ENCODE results near the gene TARBP1. TPM values are rescaled to one million over a fixed set of nuclear protein-coding genes. Genes with fewer than 3 reads are reported as not detected.

TARBP1 gene
- polyA plus RNA-seq, 1 donor from 2014 or later, result 267 TPM

GRCh38 chr1:234368320-234369032 lies 110.5 kb downstream of the TARBP1 start:
- no peaks in the 10 kb centered on the region for H4K20me1 ChIP-seq (ENCODE audit: insufficient read depth)
- no peak overlapping the region for H3K4me3 ChIP-seq (ENCODE audit: low read length)
- H2AFZ ChIP-seq (ENCODE audit: low read depth, low read length), result no peak overlapping the region
- H3K79me2 ChIP-seq (replicated peaks; ENCODE audit: insufficient read depth, low read length), result no peaks in the 10 kb centered on the region
- H3K9me2 ChIP-seq (ENCODE audit: insufficient read depth, low read length), result no peaks in the 10 kb centered on the region
- H3K27me3 ChIP-seq (ENCODE audit: insufficient read depth, low read depth, low read length), result peaks cover 3% of the 10 kb centered on the region
- H3K4me2 ChIP-seq (ENCODE audit: low read length), result no peak overlapping the region
- no peak overlapping the region for H3K27ac ChIP-seq (ENCODE audit: low read length)
- H3K36me3 ChIP-seq (ENCODE audit: insufficient read depth, low read length), result no peaks in the 10 kb centered on the region
- H3F3A ChIP-seq (ENCODE audit: insufficient read depth, low read length, poor library complexity, severe bottlenecking), result no peaks in the 10 kb centered on the region
- no peak overlapping the region for H3K9ac ChIP-seq (ENCODE audit: low read length)
- H3K9me3 ChIP-seq (ENCODE audit: low read length), result no peaks in the 10 kb centered on the region
- TF ChIP-seq SMC3 (conservative IDR thresholded peaks at IDR 0.05; ENCODE audit: poor library complexity) (no peak), POLR2AphosphoS5 (IDR thresholded peaks at IDR 0.05) (no peak), RAD21 (conservative IDR thresholded peaks at IDR 0.05) (no peak), REST (IDR thresholded peaks at IDR 0.05; ENCODE audit: borderline replicate concordance) (no peak), EZH2 (IDR thresholded peaks at IDR 0.05; ENCODE audit: borderline replicate concordance, insufficient read depth, low read length, poor library complexity, severe bottlenecking) (no peak), MXI1 (conservative IDR thresholded peaks at IDR 0.05; ENCODE audit: poor library complexity, severe bottlenecking) (no peak), CTCF (IDR thresholded peaks at IDR 0.05; ENCODE audit: poor library complexity, severe bottlenecking) (no peak), EP300 (conservative IDR thresholded peaks at IDR 0.05; ENCODE audit: poor library complexity, severe bottlenecking) (no peak), TAF1 (IDR thresholded peaks at IDR 0.05; ENCODE audit: low read depth) (no peak)

- Histone ChIP-seq H3K79me2 (replicated peaks; ENCODE audit: insufficient read depth, low read length) (no peaks in the 10 kb centered on the region), H2AFZ (ENCODE audit: low read depth, low read length) (no peak overlapping the region), H3K4me3 (ENCODE audit: low read length) (no peak overlapping the region), H4K20me1 (ENCODE audit: insufficient read depth) (no peaks in the 10 kb centered on the region), H3K9ac (ENCODE audit: low read length) (no peak overlapping the region), H3K9me2 (ENCODE audit: insufficient read depth, low read length) (no peaks in the 10 kb centered on the region), H3K36me3 (ENCODE audit: insufficient read depth, low read length) (no peaks in the 10 kb centered on the region), H3K9me3 (ENCODE audit: low read length) (no peaks in the 10 kb centered on the region), H3K27ac (ENCODE audit: low read length) (no peak overlapping the region), H3K4me2 (ENCODE audit: low read length) (no peak overlapping the region), H3K27me3 (ENCODE audit: insufficient read depth, low read depth, low read length) (peaks cover 3% of the 10 kb centered on the region), H3F3A (ENCODE audit: insufficient read depth, low read length, poor library complexity, severe bottlenecking) (no peaks in the 10 kb centered on the region)
- no peak for TF ChIP-seq POLR2AphosphoS5 (IDR thresholded peaks at IDR 0.05)
- TF ChIP-seq MXI1 (conservative IDR thresholded peaks at IDR 0.05; ENCODE audit: poor library complexity, severe bottlenecking), result no peak
- TF ChIP-seq RAD21 (conservative IDR thresholded peaks at IDR 0.05), result no peak
- TF ChIP-seq SMC3 (conservative IDR thresholded peaks at IDR 0.05; ENCODE audit: poor library complexity), result no peak
- TF ChIP-seq TAF1 (IDR thresholded peaks at IDR 0.05; ENCODE audit: low read depth), result no peak
- no peak for TF ChIP-seq CTCF (IDR thresholded peaks at IDR 0.05; ENCODE audit: poor library complexity, severe bottlenecking)
- no peak for TF ChIP-seq REST (IDR thresholded peaks at IDR 0.05; ENCODE audit: borderline replicate concordance)
- TF ChIP-seq EZH2 (IDR thresholded peaks at IDR 0.05; ENCODE audit: borderline replicate concordance, insufficient read depth, low read length, poor library complexity, severe bottlenecking), result no peak
- TF ChIP-seq EP300 (conservative IDR thresholded peaks at IDR 0.05; ENCODE audit: poor library complexity, severe bottlenecking), result no peak
These were observed 116.4 kb downstream of the TARBP1 start for GRCh38 chr1:234362558-234362957.
